ENCODE data around the gene DSCAML1. TPM values are rescaled to one million over a fixed set of nuclear protein-coding genes. Genes with fewer than 3 reads are reported as not detected.

DSCAML1 gene
- total RNA-seq = not detected

- Histone ChIP-seq H3K4me1 (peaks cover 0 to 2% of the 10 kb centered on the region in 2 donors), H3K9me3 (no peaks in the 10 kb centered on the region), H3K27me3 (no peaks in the 10 kb centered on the region), H3K36me3 (no peaks in the 10 kb centered on the region), H3K27ac (no peak within 1 kb of the TSS), H3K4me3 (peak within 1 kb of the TSS; percentile 17 to 40)
- intact Hi-C loops (cut with DNase I) = no loop called here
- no peak for DNase-seq (ENCODE audit: low spot score in 2 of 2)
- no peak for TF ChIP-seq CTCF (IDR thresholded peaks at IDR 0.05)
Measured at GRCh38 chr11:117796872-117797529, at the start of gene DSCAML1. Gene DSCAML1, minus strand, starts transcription at chr11:117797216. Its CDS starts 137 bp downstream, at chr11:117797079.

GRCh38 chr11:117843666-117844484 lies 46.9 kb upstream of the DSCAML1 start:
- no peaks in the 10 kb centered on the region for H3K4me1 ChIP-seq
- H3K4me3 ChIP-seq = no peak overlapping the region
- H3K36me3 ChIP-seq = no peaks in the 10 kb centered on the region
- no peak overlapping the region for H3K27ac ChIP-seq
- H3K9me3 ChIP-seq = no peaks in the 10 kb centered on the region
- DNase-seq (ENCODE audit: low spot score in 2 of 2) = peak in 1 of 2 donors; percentile 87
- TF ChIP-seq CTCF (IDR thresholded peaks at IDR 0.05) = peak; percentile 82 to 94 (median 94)
- intact Hi-C loops (cut with DNase I) = loop anchor here (1.0 to 2.0 kb wide), 2 partner anchors 103 to 209 kb away; no protein-coding TSS in a partner anchor
- no peaks in the 10 kb centered on the region for H3K27me3 ChIP-seq

GRCh38 chr11:117842131-117842941 lies 45.3 kb upstream of the DSCAML1 start:
- no peak for TF ChIP-seq CTCF (IDR thresholded peaks at IDR 0.05)
- no peak for DNase-seq (ENCODE audit: low spot score in 2 of 2)
- no peaks in the 10 kb centered on the region for H3K27me3 ChIP-seq
- peak overlapping the region in 1 of 2 donors; percentile 22 for H3K27ac ChIP-seq
- H3K4me3 ChIP-seq = no peak overlapping the region
- no peaks in the 10 kb centered on the region for H3K36me3 ChIP-seq
- no peaks in the 10 kb centered on the region for H3K9me3 ChIP-seq
- H3K4me1 ChIP-seq = no peaks in the 10 kb centered on the region
- intact Hi-C loops (cut with DNase I) = no loop called here

GRCh38 chr11:117841551-117842031 lies 44.6 kb upstream of the DSCAML1 start:
- no peaks in the 10 kb centered on the region for H3K36me3 ChIP-seq
- intact Hi-C loops (cut with DNase I) = no loop called here
- no peaks in the 10 kb centered on the region for H3K27me3 ChIP-seq
- no peak for DNase-seq (ENCODE audit: low spot score in 2 of 2)
- TF ChIP-seq CTCF (IDR thresholded peaks at IDR 0.05) = no peak
- H3K27ac ChIP-seq = peak overlapping the region in 1 of 2 donors; percentile 22
- no peak overlapping the region for H3K4me3 ChIP-seq
- no peaks in the 10 kb centered on the region for H3K9me3 ChIP-seq
- no peaks in the 10 kb centered on the region for H3K4me1 ChIP-seq

- Histone ChIP-seq H3K36me3 (no peaks in the 10 kb centered on the region), H3K4me1 (no peaks in the 10 kb centered on the region), H3K9me3 (no peaks in the 10 kb centered on the region), H3K27me3 (no peaks in the 10 kb centered on the region), H3K27ac (peak overlapping the region in 1 of 2 donors; percentile 22), H3K4me3 (no peak overlapping the region)
- no peak for TF ChIP-seq CTCF (IDR thresholded peaks at IDR 0.05)
- intact Hi-C loops (cut with DNase I) = no loop called here
- no peak for DNase-seq (ENCODE audit: low spot score in 2 of 2)
Measured at GRCh38 chr11:117840881-117841550, 44.0 kb upstream of the DSCAML1 start.

Measured in ascending aorta (tissue), 2 donors.